ENCODE data around the gene EEFSEC. TPM values are rescaled to one million over a fixed set of nuclear protein-coding genes. Genes with fewer than 3 reads are reported as not detected.

The EEFSEC gene
- total and polyA plus RNA-seq, 2 of the 8 experiments (the other 6 are each of a cell fraction or from before 2014, with no cell fraction given) = 13.1 to 19.8 TPM

GRCh38 chr3:128192131-128192530 lies 38.9 kb downstream of the EEFSEC start:
- no peaks in the 10 kb centered on the region for H3K27me3 ChIP-seq (replicated peaks in 1 of 4; ENCODE audit: control insufficient read depth in 3 of 4, extremely low read depth in 1 of 4, insufficient read depth in 3 of 4, low read length in 3 of 4)
- H4K91ac ChIP-seq (replicated peaks; ENCODE audit: insufficient read length, low read length) = no peak overlapping the region
- no peak overlapping the region for H4K5ac ChIP-seq (ENCODE audit: insufficient read length, low read depth, low read length)
- H2BK5ac ChIP-seq (ENCODE audit: low read depth, low read length) = no peak overlapping the region
- TF ChIP-seq HDAC6 (IDR thresholded peaks at IDR 0.05; ENCODE audit: low read depth, low read length) (no peak), GTF2F1 (IDR thresholded peaks at IDR 0.05; ENCODE audit: borderline replicate concordance, low read depth, low read length) (no peak), POLR2A (IDR thresholded peaks at IDR 0.05; ENCODE audit: control extremely low read depth in 1 of 2, low read depth in 2 of 2, low read length in 2 of 2) (no peak), ATF3 (IDR thresholded peaks at IDR 0.05; ENCODE audit: insufficient read depth, low read depth, low read length) (no peak), SIRT6 (IDR thresholded peaks at IDR 0.05; ENCODE audit: low read length) (no peak)
- H2AFZ ChIP-seq (ENCODE audit: low read length) = no peak overlapping the region
- H3K4me3 ChIP-seq (ENCODE audit: extremely low read depth in 1 of 4, insufficient read depth in 2 of 4, low read depth in 3 of 4, low read length in 4 of 4) = no peak overlapping the region
- H3K56ac ChIP-seq (replicated peaks; ENCODE audit: insufficient read length, low read depth, low read length) = no peak overlapping the region
- H3K79me1 ChIP-seq (ENCODE audit: low read depth, low read length) = no peaks in the 10 kb centered on the region; the same call in 1 of the 2 replicates
- no peak overlapping the region for H2BK20ac ChIP-seq (ENCODE audit: low read length)
- 0 out of 2 replicates have a peak overlapping the region, but pooled peaks have one; percentile 63 for H2BK15ac ChIP-seq (ENCODE audit: low read length)
- H2AK5ac ChIP-seq (ENCODE audit: low read depth, low read length) = no peak overlapping the region
- peak overlapping the region; percentile 43; the same call in 1 of the 2 replicates for H4K8ac ChIP-seq (ENCODE audit: extremely low read depth, insufficient read depth, low read length)
- peaks cover 3% of the 10 kb centered on the region; the same call in 1 of the 2 replicates for H3K23me2 ChIP-seq (ENCODE audit: low read depth, low read length)
- H3K4me2 ChIP-seq (ENCODE audit: insufficient read depth in 1 of 2, low read depth in 2 of 2, low read length in 2 of 2) = no peak overlapping the region
- H3K27ac ChIP-seq (ENCODE audit: low read depth, low read length) = no peak overlapping the region
- no peak for FAIRE-seq
- H3K4ac ChIP-seq (replicated peaks; ENCODE audit: insufficient read length, low read depth, low read length) = no peak overlapping the region
- H3K23ac ChIP-seq (ENCODE audit: insufficient read length) = no peak overlapping the region
- H3K36me3 ChIP-seq (ENCODE audit: control insufficient read depth in 2 of 4, insufficient read depth in 4 of 4, low read length in 3 of 4) = no peaks in the 10 kb centered on the region
- H3K9ac ChIP-seq (replicated peaks in 1 of 4; ENCODE audit: extremely low read depth in 1 of 4, low read depth in 3 of 4, low read length in 3 of 4) = no peak overlapping the region
- no peaks in the 10 kb centered on the region for H3K9me3 ChIP-seq (ENCODE audit: insufficient read depth in 2 of 2, low read depth in 1 of 2, low read length in 1 of 2)
- H3K18ac ChIP-seq (ENCODE audit: extremely low read depth, low read length) = no peak overlapping the region
- H3K4me1 ChIP-seq (replicated peaks in 1 of 4; ENCODE audit: control insufficient read depth in 3 of 4, insufficient read depth in 4 of 4, low read length in 3 of 4) = peaks cover 2 to 9% (median 5%) of the 10 kb centered on the region in 4 experiments
- 84% methylated on average over 7 of the region's 7 CpGs; no CpG with 5 or more reads in 1 of the 2 experiments for WGBS, 2 experiments (ENCODE audit: extremely low coverage in 1 of 2, insufficient coverage in 1 of 2, insufficient read length in 1 of 2, insufficient replicate concordance in 2 of 2, low coverage in 1 of 2, low lambda C conversion rate in 2 of 2, missing lambda C conversion rate in 1 of 2)
- ChIA-PET CTCF (ENCODE audit: partially characterized antibody) (interaction anchor here (0.5 to 1.4 kb wide), 3 partner anchors 10 to 88 kb away, joined by 3 to 4 read pairs (median 3); no protein-coding TSS in a partner anchor), POLR2A (ENCODE audit: partially characterized antibody) (no interaction called here)
- H2BK12ac ChIP-seq (ENCODE audit: low read depth, low read length) = no peak overlapping the region
- H4K20me1 ChIP-seq (replicated peaks in 1 of 2; ENCODE audit: control insufficient read depth in 1 of 2, insufficient read depth in 2 of 2, low read length in 2 of 2) = no peaks in the 10 kb centered on the region
- H3K14ac ChIP-seq (ENCODE audit: insufficient read length) = no peak overlapping the region
- no peaks in the 10 kb centered on the region for H3K79me2 ChIP-seq (ENCODE audit: control insufficient read depth in 1 of 2, insufficient read depth in 2 of 2, low read length in 2 of 2)
- H2BK120ac ChIP-seq (replicated peaks; ENCODE audit: low read depth, low read length) = no peak overlapping the region
- peak in 1 of 2 experiments; percentile 35 for DNase-seq (ENCODE audit: low read depth in 1 of 2, low spot score in 2 of 2)
